HepG2 (cell line): ENCODE data around the gene NPSR1. TPM values are rescaled to one million over a fixed set of nuclear protein-coding genes. Genes with fewer than 3 reads are reported as not detected.

Experiments
- ATAC-seq: fragments of 200-7000 bp; cut with Tn5 transposase; 3 replicates; pipeline ENCODE4 v1.9.1; 2020; ENCODE audit warnings: mild to moderate bottlenecking, moderate library complexity
- BruUV-seq: library from RNA; stranded (reverse); fragments of 400-500 nt; replicated peaks from 2 replicates; lab custom pipeline; 2021; lab: Mats Ljungman, UMichigan
- CTCF ChIA-PET: fragments of 300-600 bp; formaldehyde crosslinking; extraction: SDS; loops from one replicate; lab custom pipeline; 2021; ENCODE audit warnings: low total read pairs, inconsistent platforms, low intra/inter-chr PET ratio; lab: Yijun Ruan, JAX
- POLR2A ChIA-PET: fragments of 350-600 bp; sonication (Branson Sonifier 250); formaldehyde crosslinking; loops from one replicate; lab custom pipeline; 2020; ENCODE audit warnings: antibody characterized with exemption, inconsistent platforms; lab: Yijun Ruan, JAX
- DNase-seq: peaks from one replicate; pipeline ENCODE4 v3.0.0-alpha.2; 2015; ENCODE audit warnings: low spot score
- FAIRE-seq: peaks from 3 replicates; lab custom pipeline; 2011; peaks lifted over from hg19 to GRCh38; lab: Jason Lieb, UNC
- H2AFZ ChIP-seq: one replicate; pipeline ENCODE4 v1.6.1; 2011; ENCODE audit warnings: low read length, inconsistent platforms
- H3K27ac ChIP-seq: fragments of 300-600 bp; 3 replicates; pipeline ENCODE4 v1.8.0; 2011; ENCODE audit warnings: mixed run types, mild to moderate bottlenecking, mixed read lengths, low read length, inconsistent platforms; ENCODE audit not compliant: insufficient read depth; ENCODE audit errors: extremely low read length
- H3K27me3 ChIP-seq, 2 experiments: fragments of 200-600 bp in 1 of 2; 2 replicates in 1 of 2; 3 replicates in 1 of 2; pipeline versions ENCODE4 v1.6.0 to v1.8.0; 2011; ENCODE audit warnings: low read length in 2 of 2, mild to moderate bottlenecking in 2 of 2, moderate library complexity in 2 of 2, inconsistent platforms in 1 of 2; ENCODE audit not compliant: insufficient read depth in 2 of 2, control insufficient read depth in 1 of 2
- H3K36me3 ChIP-seq, 2 experiments: fragments of 200-600 bp in 1 of 2; replicated peaks in 1 of 2; 2 replicates in 1 of 2; 3 replicates in 1 of 2; pipeline versions ENCODE4 v1.5.1 to v1.8.0; 2011; ENCODE audit warnings: low read length in 2 of 2, inconsistent platforms in 1 of 2; ENCODE audit not compliant: insufficient read depth in 2 of 2, control insufficient read depth in 1 of 2
- H3K4me1 ChIP-seq: 2 replicates; pipeline ENCODE4 v1.5.1; 2012; ENCODE audit warnings: low read length, inconsistent platforms; ENCODE audit not compliant: insufficient read depth
- H3K4me2 ChIP-seq: 2 replicates; pipeline ENCODE4 v1.6.0; 2011; ENCODE audit warnings: low read depth, low read length, inconsistent platforms
- H3K4me3 ChIP-seq, 3 experiments: fragments of 200-600 bp in 1 of 3; sonication (generic), shearing (Covaris generic) in 1 of 3; replicated peaks in 1 of 3; 2 replicates each; pipeline ENCODE4 v1.5.1; 2011 to 2016; ENCODE audit warnings: low read length in 3 of 3, inconsistent platforms in 2 of 3, low read depth in 2 of 3, mild to moderate bottlenecking in 2 of 3, control low read depth in 1 of 3, mixed read lengths in 1 of 3; ENCODE audit not compliant: insufficient read depth in 1 of 3
- H3K79me2 ChIP-seq: one replicate; pipeline ENCODE4 v1.6.1; 2011; ENCODE audit warnings: low read length, inconsistent platforms; ENCODE audit not compliant: insufficient read depth
- H3K9ac ChIP-seq: 2 replicates; pipeline ENCODE4 v1.6.0; 2011; ENCODE audit warnings: mild to moderate bottlenecking, low read depth, low read length, inconsistent platforms; ENCODE audit not compliant: insufficient read depth
- H3K9me3 ChIP-seq: 2 replicates; pipeline ENCODE4 v1.5.1; 2012; ENCODE audit warnings: mild to moderate bottlenecking, low read length
- H4K20me1 ChIP-seq: 2 replicates; pipeline ENCODE4 v1.6.0; 2011; ENCODE audit warnings: inconsistent platforms, mild to moderate bottlenecking, low read length, moderate library complexity; ENCODE audit not compliant: insufficient read depth
- DNMT3B ChIP-seq: conservative IDR thresholded peaks from 2 replicates; pipeline ENCODE4 v1.6.1; 2016; ENCODE audit warnings: missing biosample characterization, control low read depth
- GTF2F1 ChIP-seq: fragments of 150-350 bp; IDR thresholded peaks from 2 replicates; pipeline ENCODE4 v1.6.1; 2014; ENCODE audit warnings: low read length
- HDAC1 ChIP-seq: sonication (generic); formaldehyde crosslinking; IDR thresholded peaks from 2 replicates; pipeline ENCODE4 v1.5.1; 2020; ENCODE audit warnings: mild to moderate bottlenecking, missing genetic modification reagents
- KDM3A ChIP-seq: IDR thresholded peaks from 2 replicates; pipeline ENCODE4 v1.6.1; 2018; ENCODE audit warnings: low read depth, missing compliant biosample characterization
- KLF13 ChIP-seq: sonication (generic); formaldehyde crosslinking; IDR thresholded peaks from 2 replicates; pipeline ENCODE4 v1.4.0; 2020; ENCODE audit warnings: mild to moderate bottlenecking, missing genetic modification reagents
- MBD4 ChIP-seq: IDR thresholded peaks from 2 replicates; pipeline ENCODE4 v1.6.1; 2012; ENCODE audit warnings: low read length, inconsistent platforms, borderline replicate concordance
- NFIC ChIP-seq: IDR thresholded peaks from 2 replicates; pipeline ENCODE4 v1.6.1; 2012; ENCODE audit warnings: mild to moderate bottlenecking, low read length, inconsistent platforms
- POLR2G ChIP-seq: fragments of 200-400 bp; formaldehyde crosslinking; IDR thresholded peaks from 2 replicates; pipeline ENCODE4 v1.6.1; 2018; ENCODE audit warnings: mild to moderate bottlenecking, low read depth, low read length, moderate library complexity
- RCOR2 ChIP-seq: IDR thresholded peaks from 2 replicates; pipeline ENCODE4 v1.6.1; 2016; ENCODE audit warnings: missing biosample characterization, missing genetic modification reagents
- RFX3 ChIP-seq: IDR thresholded peaks from 2 replicates; pipeline ENCODE4 v1.6.1; 2016; ENCODE audit warnings: missing biosample characterization, missing genetic modification reagents
- SATB2 ChIP-seq: sonication (generic); formaldehyde crosslinking; IDR thresholded peaks from 2 replicates; pipeline ENCODE4 v1.5.0; 2020; ENCODE audit warnings: missing genetic modification reagents
- SIX4 ChIP-seq: sonication (generic); formaldehyde crosslinking; IDR thresholded peaks from 2 replicates; pipeline ENCODE4 v1.4.0; 2020; ENCODE audit warnings: missing genetic modification reagents
- ZFX ChIP-seq: sonication (generic); formaldehyde crosslinking; IDR thresholded peaks from 2 replicates; pipeline ENCODE4 v1.4.0; 2020; ENCODE audit warnings: mild to moderate bottlenecking, low read depth, missing genetic modification reagents, moderate library complexity
- ZNF335 ChIP-seq: sonication (generic); formaldehyde crosslinking; IDR thresholded peaks from 2 replicates; pipeline ENCODE4 v1.4.0; 2020; ENCODE audit warnings: missing genetic modification reagents
- WGBS: methylation state at CpG from one replicate; pipeline ENCODE4 v1.1.6; 2017; ENCODE audit warnings: low lambda C conversion rate; 5-methylcytosine and 5-hydroxymethylcytosine counted together
- in situ Hi-C: cut with HindIII; loops from 2 replicates; pipeline ENCODE4 v1.10.0; 2017; ENCODE audit warnings: low pct_unique_long_range_greater_than_20kb; ENCODE audit not compliant: extremely low pct_ligation_motif_present
- intact Hi-C: fragments of 100-400 bp; cut with micrococcal nuclease; formaldehyde crosslinking; loops from one replicate; pipeline ENCODE4 v1.10.0; 2022; ENCODE audit not compliant: unreplicated experiment
- polyA plus RNA-seq, 8 experiments: library from polyadenylated mRNA; depleted of rRNA in 3 of 8; stranded (reverse) in 7 of 8; unstranded in 1 of 8; fragments of >200 nt; fragmentation: Illumina TruSeq in 4 of 8; extraction: Trizol in 4 of 8; gene quantifications; 2 replicates each; pipeline versions ENCODE4 v1.2.1 to v1.2.3, GENCODE V29; 2011 to 2016; ENCODE audit warnings: low read depth in 4 of 8, missing spikeins in 1 of 8, mixed read lengths in 1 of 8; ENCODE audit not compliant: insufficient read depth in 1 of 8
- total RNA-seq, 5 experiments: library from RNA; depleted of rRNA; stranded (reverse); fragments of >200 nt; fragmentation: Illumina TruSeq; extraction: Trizol; gene quantifications; 2 replicates each; pipeline ENCODE4 v1.2.3, GENCODE V29; 2016; ENCODE audit warnings: low read depth in 1 of 5
- TF ChIP-seq, protein P1 (sequence below), 2 experiments: IDR thresholded peaks; 2 replicates each; pipeline ENCODE4 v1.6.1; 2011 to 2012; ENCODE audit warnings: low read length in 2 of 2, borderline replicate concordance in 1 of 2, low read depth in 1 of 2, mild to moderate bottlenecking in 1 of 2, moderate library complexity in 1 of 2
- TF ChIP-seq, protein P2 (sequence below): sonication (generic); formaldehyde crosslinking; IDR thresholded peaks from 2 replicates; pipeline ENCODE4 v1.5.0; 2020; ENCODE audit warnings: missing genetic modification reagents
- TF ChIP-seq, protein P3 (sequence below): sonication (generic); formaldehyde crosslinking; IDR thresholded peaks from 2 replicates; pipeline ENCODE4 v1.4.0; 2020; ENCODE audit warnings: mild to moderate bottlenecking, missing genetic modification reagents

Gene NPSR1
- total and polyA plus RNA-seq, 2 of the 13 experiments (the other 11 are each of a cell fraction or from before 2014, with no cell fraction given): not detected

DNA sequence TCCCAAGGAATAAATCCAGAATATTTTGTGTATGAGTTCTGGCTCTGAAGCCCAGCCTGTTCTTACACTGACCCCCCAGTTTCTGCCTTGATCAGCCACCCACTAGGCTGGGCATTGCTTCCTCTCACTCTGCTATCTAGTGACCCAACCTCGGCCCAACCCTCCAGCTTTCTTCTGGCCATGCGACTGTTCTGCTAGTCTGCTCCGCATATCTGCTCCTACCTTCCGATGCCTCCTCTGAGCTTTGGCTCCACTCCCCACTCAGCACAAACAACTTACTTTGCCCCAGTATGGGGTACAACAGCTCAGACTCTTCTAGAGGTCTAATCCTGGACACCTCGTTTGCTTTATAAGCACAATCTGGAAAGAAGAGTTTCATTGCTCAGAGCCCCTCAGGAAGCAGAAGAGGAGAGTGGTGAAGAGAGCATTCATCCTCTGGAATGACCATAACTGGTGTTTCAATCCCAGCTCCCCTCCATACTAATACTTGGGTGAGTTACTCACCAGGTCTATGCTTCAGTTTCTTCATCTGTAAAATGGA lies 99.6 kb downstream of the NPSR1 start:
- Histone ChIP-seq H3K27me3 (no peaks in the 10 kb centered on the region), H3K4me3 (peak overlapping the region; percentile 67 to 80 (median 76)), H3K36me3 (no peaks in the 10 kb centered on the region; a peak in 1 of 5 replicates), H3K79me2 (peaks cover 47% of the 10 kb centered on the region), H3K9me3 (no peaks in the 10 kb centered on the region), H4K20me1 (no peaks in the 10 kb centered on the region), H3K4me1 (peaks cover 47% of the 10 kb centered on the region), H2AFZ (no peak overlapping the region), H3K27ac (peak overlapping the region; percentile 79), H3K4me2 (peak overlapping the region; percentile 84), H3K9ac (peak overlapping the region; percentile 75)
- intact Hi-C loops: loop anchor here (1.0 to 10.0 kb wide), 6 partner anchors 9 to 937 kb away; partner anchors contain the start of genes DPY19L1 and HERPUD2
- ATAC-seq (peak; percentile 73), DNase-seq (no peak), FAIRE-seq (peak; percentile 44)
- CTCF ChIA-PET: no interaction called here
- POLR2A ChIA-PET: interaction anchor here (0.7 to 2.4 kb wide), 9 partner anchors 9 to 418 kb away, joined by 3 to 72 read pairs (median 6); partner anchors contain the start of gene DPY19L1
- BruUV-seq: TSS peak; percentile 74
- 0% methylated on average over 5 of the region's 5 CpGs for WGBS
- in situ Hi-C loops: no loop called here
- TF ChIP-seq GTF2F1 (0 out of 2 replicates have a peak, but pooled peaks have one; percentile 29), RFX3 (CRISPR knock-in tag) (0 out of 2 replicates have a peak, but pooled peaks have one; percentile 21), SIX4 (0 out of 2 replicates have a peak, but pooled peaks have one; percentile 6), ZFX (CRISPR knock-in tag) (peak; percentile 32; the same call in 1 of the 2 replicates), NFIC (0 out of 2 replicates have a peak, but pooled peaks have one; percentile 13), MBD4 (0 out of 2 replicates have a peak, but pooled peaks have one; percentile 7), POLR2G (peak; percentile 60), SATB2 (0 out of 2 replicates have a peak, but pooled peaks have one; percentile 22), HDAC1 (CRISPR knock-in tag) (no peak), KLF13 (CRISPR knock-in tag) (no peak), KDM3A (CRISPR knock-in tag) (no peak), ZNF335 (CRISPR knock-in tag) (0 out of 2 replicates have a peak, but pooled peaks have one; percentile 17), RCOR2 (CRISPR knock-in tag) (0 out of 2 replicates have a peak, but pooled peaks have one; percentile 1), DNMT3B (CRISPR knock-in tag) (no peak)
- TF ChIP-seq, protein P1, sequence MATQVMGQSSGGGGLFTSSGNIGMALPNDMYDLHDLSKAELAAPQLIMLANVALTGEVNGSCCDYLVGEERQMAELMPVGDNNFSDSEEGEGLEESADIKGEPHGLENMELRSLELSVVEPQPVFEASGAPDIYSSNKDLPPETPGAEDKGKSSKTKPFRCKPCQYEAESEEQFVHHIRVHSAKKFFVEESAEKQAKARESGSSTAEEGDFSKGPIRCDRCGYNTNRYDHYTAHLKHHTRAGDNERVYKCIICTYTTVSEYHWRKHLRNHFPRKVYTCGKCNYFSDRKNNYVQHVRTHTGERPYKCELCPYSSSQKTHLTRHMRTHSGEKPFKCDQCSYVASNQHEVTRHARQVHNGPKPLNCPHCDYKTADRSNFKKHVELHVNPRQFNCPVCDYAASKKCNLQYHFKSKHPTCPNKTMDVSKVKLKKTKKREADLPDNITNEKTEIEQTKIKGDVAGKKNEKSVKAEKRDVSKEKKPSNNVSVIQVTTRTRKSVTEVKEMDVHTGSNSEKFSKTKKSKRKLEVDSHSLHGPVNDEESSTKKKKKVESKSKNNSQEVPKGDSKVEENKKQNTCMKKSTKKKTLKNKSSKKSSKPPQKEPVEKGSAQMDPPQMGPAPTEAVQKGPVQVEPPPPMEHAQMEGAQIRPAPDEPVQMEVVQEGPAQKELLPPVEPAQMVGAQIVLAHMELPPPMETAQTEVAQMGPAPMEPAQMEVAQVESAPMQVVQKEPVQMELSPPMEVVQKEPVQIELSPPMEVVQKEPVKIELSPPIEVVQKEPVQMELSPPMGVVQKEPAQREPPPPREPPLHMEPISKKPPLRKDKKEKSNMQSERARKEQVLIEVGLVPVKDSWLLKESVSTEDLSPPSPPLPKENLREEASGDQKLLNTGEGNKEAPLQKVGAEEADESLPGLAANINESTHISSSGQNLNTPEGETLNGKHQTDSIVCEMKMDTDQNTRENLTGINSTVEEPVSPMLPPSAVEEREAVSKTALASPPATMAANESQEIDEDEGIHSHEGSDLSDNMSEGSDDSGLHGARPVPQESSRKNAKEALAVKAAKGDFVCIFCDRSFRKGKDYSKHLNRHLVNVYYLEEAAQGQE (IDR thresholded peaks at IDR 0.05; ENCODE audit: borderline replicate concordance in 1 of 2, low read depth in 1 of 2, low read length in 2 of 2): peak in 1 of 2 experiments; percentile 10; a peak in 1 of 4 replicates
- TF ChIP-seq, protein P2, sequence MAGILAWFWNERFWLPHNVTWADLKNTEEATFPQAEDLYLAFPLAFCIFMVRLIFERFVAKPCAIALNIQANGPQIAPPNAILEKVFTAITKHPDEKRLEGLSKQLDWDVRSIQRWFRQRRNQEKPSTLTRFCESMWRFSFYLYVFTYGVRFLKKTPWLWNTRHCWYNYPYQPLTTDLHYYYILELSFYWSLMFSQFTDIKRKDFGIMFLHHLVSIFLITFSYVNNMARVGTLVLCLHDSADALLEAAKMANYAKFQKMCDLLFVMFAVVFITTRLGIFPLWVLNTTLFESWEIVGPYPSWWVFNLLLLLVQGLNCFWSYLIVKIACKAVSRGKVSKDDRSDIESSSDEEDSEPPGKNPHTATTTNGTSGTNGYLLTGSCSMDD (CRISPR knock-in tag): no peak
- TF ChIP-seq, protein P3, sequence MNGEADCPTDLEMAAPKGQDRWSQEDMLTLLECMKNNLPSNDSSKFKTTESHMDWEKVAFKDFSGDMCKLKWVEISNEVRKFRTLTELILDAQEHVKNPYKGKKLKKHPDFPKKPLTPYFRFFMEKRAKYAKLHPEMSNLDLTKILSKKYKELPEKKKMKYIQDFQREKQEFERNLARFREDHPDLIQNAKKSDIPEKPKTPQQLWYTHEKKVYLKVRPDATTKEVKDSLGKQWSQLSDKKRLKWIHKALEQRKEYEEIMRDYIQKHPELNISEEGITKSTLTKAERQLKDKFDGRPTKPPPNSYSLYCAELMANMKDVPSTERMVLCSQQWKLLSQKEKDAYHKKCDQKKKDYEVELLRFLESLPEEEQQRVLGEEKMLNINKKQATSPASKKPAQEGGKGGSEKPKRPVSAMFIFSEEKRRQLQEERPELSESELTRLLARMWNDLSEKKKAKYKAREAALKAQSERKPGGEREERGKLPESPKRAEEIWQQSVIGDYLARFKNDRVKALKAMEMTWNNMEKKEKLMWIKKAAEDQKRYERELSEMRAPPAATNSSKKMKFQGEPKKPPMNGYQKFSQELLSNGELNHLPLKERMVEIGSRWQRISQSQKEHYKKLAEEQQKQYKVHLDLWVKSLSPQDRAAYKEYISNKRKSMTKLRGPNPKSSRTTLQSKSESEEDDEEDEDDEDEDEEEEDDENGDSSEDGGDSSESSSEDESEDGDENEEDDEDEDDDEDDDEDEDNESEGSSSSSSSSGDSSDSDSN (CRISPR knock-in tag): peak; percentile 50; the same call in 1 of the 2 replicates
